ENCODE results near the gene ZNF57.
A peak's percentile ranks its signal among the peaks of the same experiment; 100 is the strongest.

Gene ZNF57

GRCh38 chr19:2942928-2943640 is 42.4 kb downstream of the ZNF57 start:
- in situ Hi-C loops (cut with HindIII; ENCODE audit: low sequenced_read_pairs): no loop called here
- no peak overlapping the region for H3K4me3 ChIP-seq (ENCODE audit: low read depth, low read length)
- DNase-seq (ENCODE audit: low read depth): no peak
- no peak for TF ChIP-seq CTCF (IDR thresholded peaks at IDR 0.05; ENCODE audit: low read depth, low read length, missing control alignments)

- no peak for DNase-seq (ENCODE audit: low read depth)
- in situ Hi-C loops (cut with HindIII; ENCODE audit: low sequenced_read_pairs): no loop called here
- no peak for TF ChIP-seq CTCF (IDR thresholded peaks at IDR 0.05; ENCODE audit: low read depth, low read length, missing control alignments)
- H3K4me3 ChIP-seq (ENCODE audit: low read depth, low read length): peak overlapping the region; percentile 91
These were observed 43.7 kb downstream of the ZNF57 start for GRCh38 chr19:2944403-2944774.

- H3K4me3 ChIP-seq (ENCODE audit: low read depth, low read length): peak within 1 kb of the TSS; percentile 91
- DNase-seq (ENCODE audit: low read depth): peak; percentile 99
- no peak for TF ChIP-seq CTCF (IDR thresholded peaks at IDR 0.05; ENCODE audit: low read depth, low read length, missing control alignments)
- in situ Hi-C loops (cut with HindIII; ENCODE audit: low sequenced_read_pairs): no loop called here
These were observed 44.2 kb downstream of the ZNF57 start, which contains the start of gene ZNF77 for GRCh38 chr19:2944775-2945574. ZNF77 (minus strand) TSS chr19:2944971; CDS start chr19:2944840, 131 bp downstream.

- DNase-seq (ENCODE audit: low read depth): no peak
- H3K4me3 ChIP-seq (ENCODE audit: low read depth, low read length): peak overlapping the region; percentile 91
- TF ChIP-seq CTCF (IDR thresholded peaks at IDR 0.05; ENCODE audit: low read depth, low read length, missing control alignments): no peak
- in situ Hi-C loops (cut with HindIII; ENCODE audit: low sequenced_read_pairs): no loop called here
These were observed 45.0 kb downstream of the ZNF57 start for GRCh38 chr19:2945575-2946184.

- in situ Hi-C loops (cut with HindIII; ENCODE audit: low sequenced_read_pairs): no loop called here
- TF ChIP-seq CTCF (IDR thresholded peaks at IDR 0.05; ENCODE audit: low read depth, low read length, missing control alignments): no peak
- no peak for DNase-seq (ENCODE audit: low read depth)
- H3K4me3 ChIP-seq (ENCODE audit: low read depth, low read length): peak overlapping the region; percentile 100
These were observed 49.2 kb downstream of the ZNF57 start for GRCh38 chr19:2949939-2950285.

- in situ Hi-C loops (cut with HindIII; ENCODE audit: low sequenced_read_pairs): no loop called here
- H3K4me3 ChIP-seq (ENCODE audit: low read depth, low read length): peak overlapping the region; percentile 100
- DNase-seq (ENCODE audit: low read depth): peak; percentile 99
- no peak for TF ChIP-seq CTCF (IDR thresholded peaks at IDR 0.05; ENCODE audit: low read depth, low read length, missing control alignments)
These were observed 49.8 kb downstream of the ZNF57 start for GRCh38 chr19:2950286-2951124.
